GM12878 (cell line): ENCODE measurements around the gene ULK4. TPM values are rescaled to one million over a fixed set of nuclear protein-coding genes. Genes with fewer than 3 reads are reported as not detected.

Experiments
- ATAC-seq: fragments of 200-7000 bp; cut with Tn5 transposase; 3 replicates; pipeline ENCODE4 v1.9.1; 2020; ENCODE audit warnings: mild to moderate bottlenecking, moderate library complexity
- BruUV-seq: library from RNA; stranded (reverse); fragments of 400-500 nt; replicated peaks from 2 replicates; lab custom pipeline; 2021; lab: Mats Ljungman, UMichigan
- CTCF ChIA-PET: fragments of 300-600 bp; sonication (Branson Sonifier 250); formaldehyde crosslinking; extraction: SDS; loops from one replicate; lab custom pipeline; 2021; ENCODE audit warnings: inconsistent platforms; lab: Yijun Ruan, JAX
- POLR2A ChIA-PET: fragments of 350-600 bp; formaldehyde crosslinking; extraction: SDS; loops from one replicate; lab custom pipeline; 2021; ENCODE audit warnings: inconsistent platforms; lab: Charles Lee
- RAD21 ChIA-PET: fragments of 300-600 bp; sonication (Branson Sonifier 250); formaldehyde crosslinking; loops from one replicate; lab custom pipeline; 2023; ENCODE audit warnings: antibody characterized with exemption; ENCODE audit not compliant: unreplicated experiment; lab: Charles Lee
- SMC1A ChIA-PET: fragments of 300-600 bp; sonication (Branson Sonifier 250); formaldehyde crosslinking; loops from one replicate; lab custom pipeline; 2023; ENCODE audit not compliant: unreplicated experiment, uncharacterized antibody; lab: Charles Lee
- DNase-seq: peaks from one replicate; pipeline ENCODE4 v3.0.0-alpha.2; 2011; ENCODE audit warnings: low read depth, low spot score
- FAIRE-seq: peaks from 3 replicates; lab custom pipeline; 2011; peaks lifted over from hg19 to GRCh38; lab: Jason Lieb, UNC
- H2AFZ ChIP-seq: 2 replicates; pipeline ENCODE4 v1.6.0; 2011; ENCODE audit warnings: low read depth, low read length, control low read depth; ENCODE audit not compliant: control insufficient read depth
- H3K27ac ChIP-seq: 2 replicates; pipeline ENCODE4 v1.5.1; 2011; ENCODE audit warnings: control low read depth; ENCODE audit not compliant: control insufficient read depth, insufficient read depth
- H3K27me3 ChIP-seq, 2 experiments: replicated peaks in 1 of 2; 2 replicates each; pipeline versions ENCODE4 v1.6.0 to v1.6.1; 2011; ENCODE audit warnings: low read length in 1 of 2; ENCODE audit not compliant: control insufficient read depth in 2 of 2, insufficient read depth in 2 of 2
- H3K36me3 ChIP-seq, 2 experiments: 2 replicates each; pipeline ENCODE4 v1.5.1; 2011; ENCODE audit warnings: low read length in 1 of 2; ENCODE audit not compliant: control insufficient read depth in 2 of 2, insufficient read depth in 2 of 2
- H3K4me1 ChIP-seq: 2 replicates; pipeline ENCODE4 v1.6.1; 2011; ENCODE audit warnings: mild to moderate bottlenecking, low read length, moderate library complexity, mixed read lengths; ENCODE audit not compliant: control insufficient read depth, insufficient read depth
- H3K4me2 ChIP-seq: 2 replicates; pipeline ENCODE4 v1.6.0; 2011; ENCODE audit warnings: control low read depth; ENCODE audit not compliant: control insufficient read depth, insufficient read depth
- H3K4me3 ChIP-seq: fragments of 200-600 bp; sonication (generic); 2 replicates; pipeline ENCODE4 v1.5.1; 2016
- H3K79me2 ChIP-seq: 2 replicates; pipeline ENCODE4 v1.6.0; 2011; ENCODE audit warnings: low read length; ENCODE audit not compliant: control insufficient read depth, insufficient read depth
- H3K9ac ChIP-seq: 2 replicates; pipeline ENCODE4 v1.8.0; 2011; ENCODE audit warnings: low read length, control low read depth, mixed read lengths; ENCODE audit not compliant: control insufficient read depth, insufficient read depth
- H3K9me3 ChIP-seq: replicated peaks from 3 replicates; pipeline ENCODE4 v1.5.1; 2011; ENCODE audit warnings: mild to moderate bottlenecking, low read length; ENCODE audit not compliant: control insufficient read depth, insufficient read depth
- H4K20me1 ChIP-seq: 2 replicates; pipeline ENCODE4 v1.6.0; 2011; ENCODE audit not compliant: control insufficient read depth, insufficient read depth
- ASH2L ChIP-seq: fragments of 300-600, 200-600 bp; sonication (generic); IDR thresholded peaks from 2 replicates; pipeline ENCODE4 v1.6.1; 2017; ENCODE audit warnings: low read depth, mild to moderate bottlenecking, borderline replicate concordance
- BACH1 ChIP-seq: fragments of 450-650 bp; IDR thresholded peaks from 2 replicates; pipeline ENCODE4 v1.6.1; 2017; ENCODE audit warnings: mild to moderate bottlenecking, borderline replicate concordance
- BMI1 ChIP-seq: fragments of 450-650 bp; IDR thresholded peaks from 2 replicates; pipeline ENCODE4 v1.6.1; 2016; ENCODE audit warnings: mild to moderate bottlenecking, moderate library complexity, borderline replicate concordance
- CBFB ChIP-seq: IDR thresholded peaks from 2 replicates; pipeline ENCODE4 v1.6.1; 2016; ENCODE audit warnings: antibody characterized with exemption, low read depth
- CBX5 ChIP-seq: sonication (generic); IDR thresholded peaks from 2 replicates; pipeline ENCODE4 v1.6.1; 2016; ENCODE audit warnings: low read depth, moderate library complexity, mild to moderate bottlenecking, inconsistent platforms
- GABPA ChIP-seq: IDR thresholded peaks from 2 replicates; pipeline ENCODE4 v1.6.1; 2014; ENCODE audit warnings: antibody characterized with exemption, low read depth, mild to moderate bottlenecking, inconsistent platforms
- MYC ChIP-seq: IDR thresholded peaks from 2 replicates; pipeline ENCODE4 v1.6.1; 2011; ENCODE audit warnings: mild to moderate bottlenecking, low read length, moderate library complexity, inconsistent platforms; ENCODE audit not compliant: insufficient read depth, insufficient replicate concordance, insufficient read length, severe bottlenecking
- SIN3A ChIP-seq: IDR thresholded peaks from 2 replicates; pipeline ENCODE4 v1.6.1; 2012; ENCODE audit warnings: low read depth, low read length, improper control_type of control experiment
- SP1 ChIP-seq: IDR thresholded peaks from one replicate; pipeline ENCODE4 v1.6.1; 2011; ENCODE audit warnings: low read depth, low read length
- SREBF1 ChIP-seq: IDR thresholded peaks from 2 replicates; pipeline ENCODE4 v1.6.1; 2012; ENCODE audit warnings: mild to moderate bottlenecking, low read length
- ZNF384 ChIP-seq: IDR thresholded peaks from 2 replicates; pipeline ENCODE4 v1.6.1; 2012; ENCODE audit warnings: low read depth, mild to moderate bottlenecking, low read length, improper control_type of control experiment, borderline replicate concordance
- WGBS: methylation state at CpG from one replicate; pipeline ENCODE4 v1.1.6; 2016; ENCODE audit warnings: low lambda C conversion rate; ENCODE audit not compliant: insufficient replicate concordance, insufficient coverage; ENCODE audit errors: missing lambda C conversion rate; 5-methylcytosine and 5-hydroxymethylcytosine counted together
- in situ Hi-C: fragments of 300-500 bp; cut with MboI; formaldehyde crosslinking; loops from 9 replicates; pipeline ENCODE4 v1.14.3; 2018; ENCODE audit warnings: mixed read lengths
- intact Hi-C: fragments of 100-400 bp; cut with micrococcal nuclease; formaldehyde crosslinking; loops from one replicate; pipeline ENCODE4 v1.14.2; 2022; ENCODE audit not compliant: unreplicated experiment
- polyA plus RNA-seq, 11 experiments: library from polyadenylated mRNA; depleted of rRNA in 4 of 11; unstranded in 6 of 11; stranded (reverse) in 5 of 11; fragments of >200 nt; fragmentation: Nextera tagmentation in 4 of 11; fragmentation: Illumina TruSeq in 1 of 11; extraction: Ambion mirVana in 4 of 11; extraction: Trizol in 1 of 11; gene quantifications; 1 replicate in 1 of 11; 2 replicates in 10 of 11; pipeline versions ENCODE4 v1.2.1 to v1.2.3, GENCODE V29; 2011 to 2016; ENCODE audit warnings: inconsistent platforms in 2 of 11, missing spikeins in 2 of 11, low read depth in 1 of 11
- total RNA-seq, 4 experiments: library from RNA; depleted of rRNA in 3 of 4; stranded (reverse); fragments of >200 nt in 3 of 4; fragmentation: Illumina TruSeq in 1 of 4; extraction: Trizol in 1 of 4; gene quantifications; 2 replicates each; pipeline versions ENCODE4 v1.2.1 to v1.2.3, GENCODE V29; 2013 to 2021
- TF ChIP-seq, protein P1 (sequence below): IDR thresholded peaks from 2 replicates; pipeline ENCODE4 v1.6.1; 2011; ENCODE audit warnings: borderline replicate concordance, low read depth, mild to moderate bottlenecking, moderate library complexity, low read length; ENCODE audit not compliant: insufficient read depth, poor library complexity, severe bottlenecking
- TF ChIP-seq, protein P2 (sequence below): fragments of 450-650 bp; IDR thresholded peaks from 2 replicates; pipeline ENCODE4 v1.6.1; 2017; ENCODE audit warnings: borderline replicate concordance

ULK4 gene
- total and polyA plus RNA-seq, 10 of the 15 experiments (the other 5 are each of a cell fraction or from before 2014, with no cell fraction given) = 3.5 to 7.6 (median 6.3) TPM

DNA sequence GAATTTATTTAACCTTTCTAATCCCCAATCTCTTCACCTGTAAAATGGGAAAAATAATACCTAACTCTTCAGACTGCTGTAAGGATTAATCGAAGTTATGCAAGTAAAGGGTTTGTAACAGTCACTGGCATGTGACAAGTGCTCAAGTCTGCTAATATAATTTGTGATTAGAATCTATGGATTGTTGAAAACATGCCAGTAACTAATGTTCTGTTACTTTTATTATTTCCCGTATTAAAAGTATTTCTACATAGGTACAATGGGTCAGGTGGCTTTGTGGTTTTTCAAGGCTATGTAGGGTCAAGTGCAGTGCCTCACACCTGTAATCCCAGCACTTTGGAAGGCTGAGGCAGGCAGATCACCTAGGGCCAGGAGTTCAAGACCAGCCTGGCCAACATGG, 29.4 kb downstream of the ULK4 start (continued):
- TF ChIP-seq SREBF1 = no peak
- no peak for TF ChIP-seq GABPA
- no peak for TF ChIP-seq SIN3A

DNA sequence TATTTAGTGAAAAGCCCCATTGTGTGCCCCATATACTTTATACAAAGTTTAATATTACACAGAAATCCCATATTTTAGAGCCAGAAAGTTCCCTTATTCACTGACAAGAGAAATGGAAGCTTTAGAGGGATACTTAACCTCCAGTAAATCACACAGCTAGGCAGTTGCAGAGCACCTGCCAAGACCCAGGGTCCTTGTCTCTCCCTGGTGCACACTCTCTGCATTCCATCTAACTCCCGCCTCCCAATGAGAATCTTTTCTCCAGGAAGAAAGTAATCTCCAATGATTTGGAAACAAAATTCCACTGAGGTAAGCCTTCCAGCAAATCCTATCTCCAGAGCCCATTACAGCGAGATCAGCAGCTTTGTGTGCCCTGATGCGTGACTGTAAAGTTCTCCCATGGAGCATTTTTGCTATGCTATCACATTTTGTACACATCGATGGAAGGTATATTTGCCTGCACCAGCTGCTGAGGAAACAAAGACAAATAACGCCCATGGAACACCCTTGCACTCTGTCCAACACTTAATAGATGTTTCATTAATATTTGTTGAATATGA, 41.4 kb downstream of the ULK4 start:
- Histone ChIP-seq H3K4me1 (no peaks in the 10 kb centered on the region), H2AFZ (no peak overlapping the region), H3K79me2 (no peaks in the 10 kb centered on the region), H3K27me3 (no peaks in the 10 kb centered on the region), H3K9me3 (no peaks in the 10 kb centered on the region), H3K9ac (no peak overlapping the region), H4K20me1 (no peaks in the 10 kb centered on the region), H3K4me2 (no peak overlapping the region), H3K27ac (no peak overlapping the region), H3K4me3 (no peak overlapping the region), H3K36me3 (no peaks in the 10 kb centered on the region; a peak in 1 of 4 replicates)
- ChIA-PET SMC1A (no interaction called here), CTCF (interaction anchor here (0.6 kb wide), 1 partner anchor 183 kb away, joined by 3 read pairs; no protein-coding TSS in a partner anchor), POLR2A (no interaction called here), RAD21 (no interaction called here)
- TF ChIP-seq BACH1 (no peak), CBX5 (no peak), SP1 (no peak), CBFB (no peak), BMI1 (no peak), MYC (no peak), ZNF384 (no peak), ASH2L (no peak)
- TF ChIP-seq, protein P1, sequence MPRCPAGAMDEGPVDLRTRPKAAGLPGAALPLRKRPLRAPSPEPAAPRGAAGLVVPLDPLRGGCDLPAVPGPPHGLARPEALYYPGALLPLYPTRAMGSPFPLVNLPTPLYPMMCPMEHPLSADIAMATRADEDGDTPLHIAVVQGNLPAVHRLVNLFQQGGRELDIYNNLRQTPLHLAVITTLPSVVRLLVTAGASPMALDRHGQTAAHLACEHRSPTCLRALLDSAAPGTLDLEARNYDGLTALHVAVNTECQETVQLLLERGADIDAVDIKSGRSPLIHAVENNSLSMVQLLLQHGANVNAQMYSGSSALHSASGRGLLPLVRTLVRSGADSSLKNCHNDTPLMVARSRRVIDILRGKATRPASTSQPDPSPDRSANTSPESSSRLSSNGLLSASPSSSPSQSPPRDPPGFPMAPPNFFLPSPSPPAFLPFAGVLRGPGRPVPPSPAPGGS = no peak
- TF ChIP-seq, protein P2, sequence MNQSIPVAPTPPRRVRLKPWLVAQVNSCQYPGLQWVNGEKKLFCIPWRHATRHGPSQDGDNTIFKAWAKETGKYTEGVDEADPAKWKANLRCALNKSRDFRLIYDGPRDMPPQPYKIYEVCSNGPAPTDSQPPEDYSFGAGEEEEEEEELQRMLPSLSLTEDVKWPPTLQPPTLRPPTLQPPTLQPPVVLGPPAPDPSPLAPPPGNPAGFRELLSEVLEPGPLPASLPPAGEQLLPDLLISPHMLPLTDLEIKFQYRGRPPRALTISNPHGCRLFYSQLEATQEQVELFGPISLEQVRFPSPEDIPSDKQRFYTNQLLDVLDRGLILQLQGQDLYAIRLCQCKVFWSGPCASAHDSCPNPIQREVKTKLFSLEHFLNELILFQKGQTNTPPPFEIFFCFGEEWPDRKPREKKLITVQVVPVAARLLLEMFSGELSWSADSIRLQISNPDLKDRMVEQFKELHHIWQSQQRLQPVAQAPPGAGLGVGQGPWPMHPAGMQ = no peak
- ATAC-seq (no peak), DNase-seq (no peak), FAIRE-seq (no peak)
- WGBS = 87% methylated on average over 5 of the region's 5 CpGs
- intact Hi-C loops (no loop called here), in situ Hi-C loops (no loop called here)
- no TSS peak for BruUV-seq
